ENCODE results near the gene COX7A2L. TPM values are rescaled to one million over a fixed set of nuclear protein-coding genes. Genes with fewer than 3 reads are reported as not detected.

Gene COX7A2L
- total and polyA plus RNA-seq, 9 of the 15 experiments (the other 6 are each of a cell fraction or from before 2014, with no cell fraction given): 118 to 481 (median 163) TPM

GRCh38 chr2:42366411-42366810 lies 5.4 kb upstream of the COX7A2L start (continued):
- no peak for TF ChIP-seq DEAF1 (CRISPR knock-in tag; IDR thresholded peaks at IDR 0.05)

DNA sequence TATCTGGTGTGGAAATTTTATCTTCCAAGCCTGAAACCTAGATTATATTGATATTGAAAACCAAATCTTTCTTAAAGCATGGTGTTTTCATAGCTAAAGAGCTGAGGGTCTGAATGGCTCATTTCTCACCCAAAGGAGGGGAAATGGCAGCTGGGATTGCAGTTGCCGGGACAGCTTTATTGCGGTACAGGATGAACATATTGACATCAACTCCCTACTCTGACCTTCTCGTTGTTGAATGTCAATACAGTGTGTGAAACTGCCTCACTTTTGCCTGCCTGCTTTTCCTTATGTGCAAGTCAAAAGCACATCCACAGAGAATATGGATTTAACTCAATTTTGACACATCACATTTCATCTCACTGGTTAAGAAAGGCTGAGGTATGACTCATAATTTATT lies 3.6 kb upstream of the COX7A2L start:
- BruUV-seq (replicated peaks): no TSS peak
- Histone ChIP-seq H3K9me1 (ENCODE audit: control insufficient read depth, insufficient read depth, low read length) (no peaks in the 10 kb centered on the region), H3K4me2 (ENCODE audit: insufficient read depth, low read length) (no peak overlapping the region), H4K20me1 (replicated peaks; ENCODE audit: control insufficient read depth, insufficient read depth, low read length) (peaks cover 6% of the 10 kb centered on the region), H2AFZ (ENCODE audit: low read depth, low read length) (no peak overlapping the region), H3K4me1 (replicated peaks in 1 of 2; ENCODE audit: control insufficient read depth in 2 of 2, insufficient read depth in 2 of 2, low read length in 2 of 2) (peaks cover 5 to 10% of the 10 kb centered on the region in 2 experiments; a peak in 3 of 5 replicates), H3K27ac (ENCODE audit: extremely low read depth, low read depth, low read length) (no peak overlapping the region), H3K27me3 (ENCODE audit: control insufficient read depth in 2 of 2, insufficient read depth in 2 of 2, low read length in 2 of 2) (peaks cover 7 to 21% of the 10 kb centered on the region in 2 experiments), H3K9ac (ENCODE audit: insufficient read depth in 1 of 2, low read depth in 2 of 2, low read length in 2 of 2) (no peak overlapping the region), H3K4me3 (no peak overlapping the region), H3K79me2 (ENCODE audit: control insufficient read depth, insufficient read depth, low read length) (peaks cover 14% of the 10 kb centered on the region), H3K9me3 (replicated peaks; ENCODE audit: control insufficient read depth, insufficient read depth, low read depth, low read length) (no peaks in the 10 kb centered on the region), H3K36me3 (ENCODE audit: control insufficient read depth, insufficient read depth, low read length) (no peaks in the 10 kb centered on the region)
- TF ChIP-seq ZMIZ1 (IDR thresholded peaks at IDR 0.05; ENCODE audit: low read depth in 2 of 2, low read length in 2 of 2): no peak
- TF ChIP-seq ZNF766 (CRISPR knock-in tag; conservative IDR thresholded peaks at IDR 0.05): no peak
- 40% methylated on average over 3 of the region's 3 CpGs for WGBS (ENCODE audit: insufficient coverage, low coverage, missing lambda C conversion rate)
- intact Hi-C loops (cut with micrococcal nuclease): loop anchor here (5.0 kb wide), 2 partner anchors 117 to 267 kb away; no protein-coding TSS in a partner anchor
- no peak for DNase-seq (ENCODE audit: extremely low read depth in 1 of 4, low spot score in 3 of 4)
- no peak for ATAC-seq
- FAIRE-seq: no peak
- ChIA-PET CTCF (ENCODE audit: low intra/inter-chr PET ratio) (no interaction called here), POLR2A (no interaction called here)
- in situ Hi-C loops (cut with MboI): no loop called here
